Measurements from ENCODE around the gene MMP20. TPM values are rescaled to one million over a fixed set of nuclear protein-coding genes. Genes with fewer than 3 reads are reported as not detected.

MMP20 gene
- total RNA-seq, 1 experiment from 2014 or later, result not detected

DNA sequence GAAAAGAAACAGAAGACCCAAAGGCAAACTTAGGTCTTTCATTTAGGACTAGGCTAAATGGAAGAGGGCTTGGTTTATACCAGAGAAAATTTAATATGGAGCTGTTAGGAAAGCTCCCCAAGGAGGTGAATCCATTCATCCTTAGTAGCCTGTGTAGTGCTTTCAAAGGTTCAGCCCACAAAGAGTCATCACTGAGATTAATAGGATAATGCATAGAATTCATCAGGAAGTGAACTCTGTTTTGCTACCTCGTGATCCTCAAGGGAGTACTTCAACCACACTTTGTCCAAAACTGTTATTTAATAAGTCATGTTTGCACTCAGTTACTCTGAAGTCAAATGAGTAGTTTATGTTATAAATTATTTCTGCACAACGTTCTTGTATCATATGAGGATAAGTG lies 51.3 kb downstream of the MMP20 start:
- ChIA-PET POLR2A (no interaction called here), CTCF (no interaction called here)
- Mint-ChIP-seq H3K9me3 (peaks cover 23% of the 10 kb centered on the region), H3K36me3 (peaks cover 9% of the 10 kb centered on the region), H3K4me3 (no peak overlapping the region), H3K27ac (no peak overlapping the region), H3K4me1 (no peaks in the 10 kb centered on the region), H3K27me3 (ENCODE audit: low read depth) (peaks cover 3% of the 10 kb centered on the region; the same call in 1 of the 2 replicates)
- DNase-seq (ENCODE audit: low spot score) (no peak), ATAC-seq (no peak)
- TF ChIP-seq NR1H2 (CRISPR knock-in tag; IDR thresholded peaks at IDR 0.05) (no peak), RELA (CRISPR knock-in tag; IDR thresholded peaks at IDR 0.05; ENCODE audit: borderline replicate concordance) (no peak), SP1 (CRISPR knock-in tag; conservative IDR thresholded peaks at IDR 0.05) (no peak), ZNF423 (CRISPR knock-in tag; IDR thresholded peaks at IDR 0.05) (no peak), FOXJ3 (CRISPR knock-in tag; IDR thresholded peaks at IDR 0.05; ENCODE audit: borderline replicate concordance) (no peak)
- TF ChIP-seq, protein P1, sequence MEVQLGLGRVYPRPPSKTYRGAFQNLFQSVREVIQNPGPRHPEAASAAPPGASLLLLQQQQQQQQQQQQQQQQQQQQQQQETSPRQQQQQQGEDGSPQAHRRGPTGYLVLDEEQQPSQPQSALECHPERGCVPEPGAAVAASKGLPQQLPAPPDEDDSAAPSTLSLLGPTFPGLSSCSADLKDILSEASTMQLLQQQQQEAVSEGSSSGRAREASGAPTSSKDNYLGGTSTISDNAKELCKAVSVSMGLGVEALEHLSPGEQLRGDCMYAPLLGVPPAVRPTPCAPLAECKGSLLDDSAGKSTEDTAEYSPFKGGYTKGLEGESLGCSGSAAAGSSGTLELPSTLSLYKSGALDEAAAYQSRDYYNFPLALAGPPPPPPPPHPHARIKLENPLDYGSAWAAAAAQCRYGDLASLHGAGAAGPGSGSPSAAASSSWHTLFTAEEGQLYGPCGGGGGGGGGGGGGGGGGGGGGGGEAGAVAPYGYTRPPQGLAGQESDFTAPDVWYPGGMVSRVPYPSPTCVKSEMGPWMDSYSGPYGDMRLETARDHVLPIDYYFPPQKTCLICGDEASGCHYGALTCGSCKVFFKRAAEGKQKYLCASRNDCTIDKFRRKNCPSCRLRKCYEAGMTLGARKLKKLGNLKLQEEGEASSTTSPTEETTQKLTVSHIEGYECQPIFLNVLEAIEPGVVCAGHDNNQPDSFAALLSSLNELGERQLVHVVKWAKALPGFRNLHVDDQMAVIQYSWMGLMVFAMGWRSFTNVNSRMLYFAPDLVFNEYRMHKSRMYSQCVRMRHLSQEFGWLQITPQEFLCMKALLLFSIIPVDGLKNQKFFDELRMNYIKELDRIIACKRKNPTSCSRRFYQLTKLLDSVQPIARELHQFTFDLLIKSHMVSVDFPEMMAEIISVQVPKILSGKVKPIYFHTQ (CRISPR knock-in tag; IDR thresholded peaks at IDR 0.05), result no peak
- TF ChIP-seq, protein P2, sequence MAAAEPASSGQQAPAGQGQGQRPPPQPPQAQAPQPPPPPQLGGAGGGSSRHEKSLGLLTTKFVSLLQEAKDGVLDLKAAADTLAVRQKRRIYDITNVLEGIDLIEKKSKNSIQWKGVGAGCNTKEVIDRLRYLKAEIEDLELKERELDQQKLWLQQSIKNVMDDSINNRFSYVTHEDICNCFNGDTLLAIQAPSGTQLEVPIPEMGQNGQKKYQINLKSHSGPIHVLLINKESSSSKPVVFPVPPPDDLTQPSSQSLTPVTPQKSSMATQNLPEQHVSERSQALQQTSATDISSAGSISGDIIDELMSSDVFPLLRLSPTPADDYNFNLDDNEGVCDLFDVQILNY (CRISPR knock-in tag; IDR thresholded peaks at IDR 0.05), result no peak
- TF ChIP-seq, protein P3, sequence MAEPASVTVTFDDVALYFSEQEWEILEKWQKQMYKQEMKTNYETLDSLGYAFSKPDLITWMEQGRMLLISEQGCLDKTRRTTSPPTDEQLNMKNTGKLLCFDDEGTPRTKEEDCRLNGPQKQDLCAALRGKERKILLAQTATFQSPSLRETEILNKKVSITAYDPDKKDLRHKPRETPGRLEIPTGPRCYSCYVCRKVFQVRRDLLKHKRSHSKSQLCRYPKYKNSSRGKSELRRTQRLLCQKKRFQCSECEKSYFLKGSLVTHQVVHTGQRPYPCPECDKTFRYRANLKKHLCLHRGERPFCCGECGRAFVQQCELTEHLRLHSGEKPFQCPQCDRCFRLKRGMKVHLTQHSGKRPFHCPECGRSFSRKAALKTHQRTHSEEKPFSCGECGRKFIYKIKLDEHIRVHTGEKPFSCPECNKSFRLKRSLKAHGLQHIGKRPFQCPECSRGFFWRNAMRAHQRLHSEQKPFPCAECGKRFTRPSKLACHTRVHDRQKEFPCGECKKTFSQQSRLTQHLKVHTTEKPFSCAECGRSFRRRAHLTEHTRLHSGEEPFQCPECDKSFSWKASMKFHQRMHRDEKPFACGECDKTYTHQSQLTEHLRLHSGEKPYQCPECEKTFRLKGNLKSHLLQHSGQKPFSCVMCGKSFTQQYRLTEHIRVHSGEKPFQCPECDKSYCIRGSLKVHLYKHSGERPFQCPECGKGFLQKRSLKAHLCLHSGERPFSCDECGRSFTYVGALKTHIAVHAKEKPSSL (CRISPR knock-in tag; conservative IDR thresholded peaks at IDR 0.05), result no peak
- TF ChIP-seq, protein P4, sequence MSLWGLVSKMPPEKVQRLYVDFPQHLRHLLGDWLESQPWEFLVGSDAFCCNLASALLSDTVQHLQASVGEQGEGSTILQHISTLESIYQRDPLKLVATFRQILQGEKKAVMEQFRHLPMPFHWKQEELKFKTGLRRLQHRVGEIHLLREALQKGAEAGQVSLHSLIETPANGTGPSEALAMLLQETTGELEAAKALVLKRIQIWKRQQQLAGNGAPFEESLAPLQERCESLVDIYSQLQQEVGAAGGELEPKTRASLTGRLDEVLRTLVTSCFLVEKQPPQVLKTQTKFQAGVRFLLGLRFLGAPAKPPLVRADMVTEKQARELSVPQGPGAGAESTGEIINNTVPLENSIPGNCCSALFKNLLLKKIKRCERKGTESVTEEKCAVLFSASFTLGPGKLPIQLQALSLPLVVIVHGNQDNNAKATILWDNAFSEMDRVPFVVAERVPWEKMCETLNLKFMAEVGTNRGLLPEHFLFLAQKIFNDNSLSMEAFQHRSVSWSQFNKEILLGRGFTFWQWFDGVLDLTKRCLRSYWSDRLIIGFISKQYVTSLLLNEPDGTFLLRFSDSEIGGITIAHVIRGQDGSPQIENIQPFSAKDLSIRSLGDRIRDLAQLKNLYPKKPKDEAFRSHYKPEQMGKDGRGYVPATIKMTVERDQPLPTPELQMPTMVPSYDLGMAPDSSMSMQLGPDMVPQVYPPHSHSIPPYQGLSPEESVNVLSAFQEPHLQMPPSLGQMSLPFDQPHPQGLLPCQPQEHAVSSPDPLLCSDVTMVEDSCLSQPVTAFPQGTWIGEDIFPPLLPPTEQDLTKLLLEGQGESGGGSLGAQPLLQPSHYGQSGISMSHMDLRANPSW (CRISPR knock-in tag; conservative IDR thresholded peaks at IDR 0.05; ENCODE audit: low read depth), result no peak
- TF ChIP-seq, protein P5, sequence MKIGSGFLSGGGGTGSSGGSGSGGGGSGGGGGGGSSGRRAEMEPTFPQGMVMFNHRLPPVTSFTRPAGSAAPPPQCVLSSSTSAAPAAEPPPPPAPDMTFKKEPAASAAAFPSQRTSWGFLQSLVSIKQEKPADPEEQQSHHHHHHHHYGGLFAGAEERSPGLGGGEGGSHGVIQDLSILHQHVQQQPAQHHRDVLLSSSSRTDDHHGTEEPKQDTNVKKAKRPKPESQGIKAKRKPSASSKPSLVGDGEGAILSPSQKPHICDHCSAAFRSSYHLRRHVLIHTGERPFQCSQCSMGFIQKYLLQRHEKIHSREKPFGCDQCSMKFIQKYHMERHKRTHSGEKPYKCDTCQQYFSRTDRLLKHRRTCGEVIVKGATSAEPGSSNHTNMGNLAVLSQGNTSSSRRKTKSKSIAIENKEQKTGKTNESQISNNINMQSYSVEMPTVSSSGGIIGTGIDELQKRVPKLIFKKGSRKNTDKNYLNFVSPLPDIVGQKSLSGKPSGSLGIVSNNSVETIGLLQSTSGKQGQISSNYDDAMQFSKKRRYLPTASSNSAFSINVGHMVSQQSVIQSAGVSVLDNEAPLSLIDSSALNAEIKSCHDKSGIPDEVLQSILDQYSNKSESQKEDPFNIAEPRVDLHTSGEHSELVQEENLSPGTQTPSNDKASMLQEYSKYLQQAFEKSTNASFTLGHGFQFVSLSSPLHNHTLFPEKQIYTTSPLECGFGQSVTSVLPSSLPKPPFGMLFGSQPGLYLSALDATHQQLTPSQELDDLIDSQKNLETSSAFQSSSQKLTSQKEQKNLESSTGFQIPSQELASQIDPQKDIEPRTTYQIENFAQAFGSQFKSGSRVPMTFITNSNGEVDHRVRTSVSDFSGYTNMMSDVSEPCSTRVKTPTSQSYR (CRISPR knock-in tag; IDR thresholded peaks at IDR 0.05), result no peak
- TF ChIP-seq, protein P6, sequence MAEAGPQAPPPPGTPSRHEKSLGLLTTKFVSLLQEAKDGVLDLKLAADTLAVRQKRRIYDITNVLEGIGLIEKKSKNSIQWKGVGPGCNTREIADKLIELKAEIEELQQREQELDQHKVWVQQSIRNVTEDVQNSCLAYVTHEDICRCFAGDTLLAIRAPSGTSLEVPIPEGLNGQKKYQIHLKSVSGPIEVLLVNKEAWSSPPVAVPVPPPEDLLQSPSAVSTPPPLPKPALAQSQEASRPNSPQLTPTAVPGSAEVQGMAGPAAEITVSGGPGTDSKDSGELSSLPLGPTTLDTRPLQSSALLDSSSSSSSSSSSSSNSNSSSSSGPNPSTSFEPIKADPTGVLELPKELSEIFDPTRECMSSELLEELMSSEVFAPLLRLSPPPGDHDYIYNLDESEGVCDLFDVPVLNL (CRISPR knock-in tag; IDR thresholded peaks at IDR 0.05; ENCODE audit: borderline replicate concordance, low read depth), result no peak
- TF ChIP-seq, protein P7, sequence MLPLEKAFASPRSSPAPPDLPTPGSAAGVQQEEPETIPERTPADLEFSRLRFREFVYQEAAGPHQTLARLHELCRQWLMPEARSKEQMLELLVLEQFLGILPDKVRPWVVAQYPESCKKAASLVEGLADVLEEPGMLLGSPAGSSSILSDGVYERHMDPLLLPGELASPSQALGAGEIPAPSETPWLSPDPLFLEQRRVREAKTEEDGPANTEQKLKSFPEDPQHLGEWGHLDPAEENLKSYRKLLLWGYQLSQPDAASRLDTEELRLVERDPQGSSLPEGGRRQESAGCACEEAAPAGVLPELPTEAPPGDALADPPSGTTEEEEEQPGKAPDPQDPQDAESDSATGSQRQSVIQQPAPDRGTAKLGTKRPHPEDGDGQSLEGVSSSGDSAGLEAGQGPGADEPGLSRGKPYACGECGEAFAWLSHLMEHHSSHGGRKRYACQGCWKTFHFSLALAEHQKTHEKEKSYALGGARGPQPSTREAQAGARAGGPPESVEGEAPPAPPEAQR (CRISPR knock-in tag; IDR thresholded peaks at IDR 0.05), result no peak
- TF ChIP-seq, protein P8, sequence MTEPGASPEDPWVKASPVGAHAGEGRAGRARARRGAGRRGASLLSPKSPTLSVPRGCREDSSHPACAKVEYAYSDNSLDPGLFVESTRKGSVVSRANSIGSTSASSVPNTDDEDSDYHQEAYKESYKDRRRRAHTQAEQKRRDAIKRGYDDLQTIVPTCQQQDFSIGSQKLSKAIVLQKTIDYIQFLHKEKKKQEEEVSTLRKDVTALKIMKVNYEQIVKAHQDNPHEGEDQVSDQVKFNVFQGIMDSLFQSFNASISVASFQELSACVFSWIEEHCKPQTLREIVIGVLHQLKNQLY (CRISPR knock-in tag; IDR thresholded peaks at IDR 0.05), result no peak
